PFSK-1 (cell line): ENCODE results near the gene FAM120C. TPM values are rescaled to one million over a fixed set of nuclear protein-coding genes. Genes with fewer than 3 reads are reported as not detected.

ENCODE experiments used
- FOXP2 ChIP-seq: optimal IDR thresholded peaks from 2 replicates; pipeline ENCODE3; 2011; ENCODE audit warnings: borderline replicate concordance, control low read depth, inconsistent platforms; ENCODE audit not compliant: insufficient read depth; ENCODE audit errors: extremely low read length, extremely low read depth
- POLR2AphosphoS5 ChIP-seq: IDR thresholded peaks from 2 replicates; pipeline ENCODE4 v1.6.1; 2012; ENCODE audit warnings: low read depth, mild to moderate bottlenecking, control low read depth, low read length, moderate library complexity
- SIN3A ChIP-seq: IDR thresholded peaks from 2 replicates; pipeline ENCODE4 v1.6.1; 2012; ENCODE audit warnings: mild to moderate bottlenecking, low read length, moderate library complexity, borderline replicate concordance; ENCODE audit not compliant: insufficient read depth
- TAF1 ChIP-seq: IDR thresholded peaks from 2 replicates; pipeline ENCODE4 v1.6.1; 2012; ENCODE audit warnings: low read length, control low read depth, borderline replicate concordance; ENCODE audit not compliant: insufficient read depth
- polyA plus RNA-seq: library from polyadenylated mRNA; unstranded; fragments of >200 nt; gene quantifications from one replicate; pipeline ENCODE4 v1.2.1, GENCODE V29; 2012; ENCODE audit warnings: low read depth, missing spikeins; ENCODE audit not compliant: insufficient read length
- TF ChIP-seq, protein P1 (sequence below), 2 experiments: IDR thresholded peaks; 2 replicates each; pipeline versions ENCODE4 v1.6.1 to v1.8.0; 2011 to 2012; ENCODE audit warnings: low read depth in 2 of 2, low read length in 2 of 2, control low read depth in 1 of 2, inconsistent platforms in 1 of 2, mild to moderate bottlenecking in 1 of 2, moderate library complexity in 1 of 2; ENCODE audit not compliant: insufficient read depth in 1 of 2

Gene FAM120C, protein sequence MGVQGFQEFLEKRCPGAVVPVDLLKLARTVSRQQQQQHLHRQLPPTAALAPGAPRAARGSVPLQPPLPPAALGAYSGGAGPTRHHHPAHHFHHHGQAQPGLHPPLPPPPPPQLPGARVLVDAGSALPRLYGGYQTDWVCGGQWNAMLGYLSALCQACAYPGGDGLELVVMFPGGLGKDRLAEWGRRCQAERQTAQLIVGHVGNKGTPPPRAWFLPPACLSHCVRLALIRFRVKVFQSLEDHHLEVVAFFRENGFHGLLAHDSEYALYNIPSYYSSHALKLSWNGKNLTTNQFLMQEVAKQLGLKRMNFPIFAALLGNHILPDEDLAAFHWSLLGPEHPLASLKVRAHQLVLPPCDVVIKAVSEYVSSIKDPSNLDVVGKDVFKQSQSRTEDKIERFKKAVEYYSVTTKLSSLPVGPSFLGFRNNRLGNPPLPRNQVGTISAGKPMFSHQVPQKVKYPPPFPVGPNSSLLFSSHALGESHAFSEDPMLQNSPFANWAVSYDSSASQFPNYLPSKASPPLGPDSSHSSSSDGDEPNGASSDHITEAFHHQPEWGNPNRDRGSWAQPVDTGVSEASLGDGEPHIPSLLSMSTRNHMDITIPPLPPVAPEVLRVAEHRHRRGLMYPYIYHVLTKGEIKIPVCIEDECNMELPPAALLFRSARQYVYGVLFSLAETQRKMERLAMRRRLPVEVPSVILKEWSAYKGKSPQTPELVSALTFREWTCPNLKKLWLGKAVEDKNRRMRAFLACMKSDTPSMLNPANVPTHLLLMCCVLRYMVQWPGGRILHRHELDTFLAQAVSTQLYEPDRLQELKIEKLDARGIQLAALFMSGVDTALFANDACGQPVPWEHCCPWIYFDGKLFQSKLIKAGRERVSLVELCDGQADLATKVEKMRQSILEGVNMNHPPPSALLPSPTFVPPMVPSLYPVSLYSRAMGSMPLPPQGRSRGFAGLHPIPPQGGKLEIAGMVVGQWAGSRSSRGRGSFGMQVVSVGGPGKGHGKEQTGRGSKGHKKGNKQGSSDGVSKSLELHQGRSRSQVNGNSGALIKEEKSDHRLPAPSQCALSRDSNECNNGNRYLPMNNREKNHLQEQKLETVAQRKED
- 5.2 TPM for polyA plus RNA-seq

DNA sequence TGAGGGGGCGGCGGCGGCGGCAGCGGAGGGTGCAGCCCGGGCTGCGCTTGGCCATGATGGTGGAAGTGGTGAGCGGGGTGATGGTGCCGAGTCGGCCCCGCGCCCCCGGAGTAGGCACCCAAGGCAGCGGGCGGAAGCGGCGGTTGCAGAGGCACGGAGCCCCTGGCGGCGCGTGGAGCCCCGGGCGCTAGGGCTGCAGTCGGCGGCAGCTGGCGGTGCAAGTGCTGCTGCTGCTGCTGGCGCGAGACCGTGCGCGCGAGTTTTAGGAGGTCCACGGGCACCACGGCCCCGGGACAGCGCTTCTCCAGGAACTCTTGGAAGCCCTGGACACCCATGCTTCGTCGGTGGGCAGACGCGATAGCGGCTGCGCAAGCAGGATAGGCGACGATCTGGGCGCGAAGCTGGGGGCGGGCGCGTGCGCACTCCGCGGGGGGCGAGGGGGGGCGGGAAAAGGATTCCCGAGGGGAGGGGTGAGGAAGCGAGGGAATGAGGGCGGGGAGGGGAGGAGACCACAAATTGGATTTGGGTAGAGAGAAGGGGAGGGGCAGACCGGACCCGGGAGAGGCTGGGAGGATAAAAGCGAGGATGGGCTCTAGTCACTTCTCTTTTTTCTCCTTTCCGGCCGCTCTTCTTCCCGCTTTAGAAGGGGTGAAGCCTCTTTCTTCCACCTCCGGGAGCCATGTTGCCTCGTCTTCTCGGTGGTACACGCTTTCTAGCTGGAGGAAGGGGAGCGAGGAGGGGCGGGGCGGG, at the start of gene FAM120C:
FAM120C (minus strand) TSS at position 391 of the 750 bp plus-strand sequence; CDS start at position 335, 56 bp downstream.
- TF ChIP-seq TAF1, result no peak; the same call in 1 of the 2 replicates
- TF ChIP-seq FOXP2, result no peak

DNA sequence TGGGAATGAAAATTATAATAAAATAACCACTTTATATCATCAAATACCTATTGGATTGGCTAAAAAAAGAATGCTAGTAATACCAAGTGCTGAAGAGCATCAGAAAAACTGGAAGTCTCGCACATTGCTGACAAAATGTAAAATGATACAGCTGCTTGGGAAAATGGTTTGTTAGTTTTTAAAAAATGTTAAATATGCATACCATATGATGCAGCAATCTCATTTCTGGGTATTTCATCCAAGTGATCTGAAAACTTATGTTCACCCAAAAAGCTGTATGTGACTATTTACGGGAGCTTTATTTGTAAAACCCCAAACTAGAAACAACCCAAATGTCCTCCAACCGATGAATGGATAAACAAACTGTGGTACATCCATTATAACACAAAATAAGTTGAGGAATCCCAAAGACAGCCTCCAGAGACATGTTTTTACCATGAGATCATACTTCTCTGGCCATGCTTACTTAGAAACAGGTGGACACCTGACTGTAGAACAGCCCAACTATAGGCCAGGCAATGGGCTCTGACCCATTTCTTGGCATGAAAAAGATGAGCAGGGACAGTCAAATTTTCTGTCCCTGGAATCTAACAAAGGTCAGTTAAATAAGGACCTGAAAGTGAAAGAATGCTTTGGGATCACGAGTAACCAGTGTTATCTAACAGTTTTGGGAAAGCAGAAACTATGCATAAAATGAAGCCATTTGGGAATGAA, 47.5 kb upstream of the FAM120C start:
- TF ChIP-seq POLR2AphosphoS5 (no peak), FOXP2 (no peak), SIN3A (no peak), TAF1 (no peak)
- TF ChIP-seq, protein P1, sequence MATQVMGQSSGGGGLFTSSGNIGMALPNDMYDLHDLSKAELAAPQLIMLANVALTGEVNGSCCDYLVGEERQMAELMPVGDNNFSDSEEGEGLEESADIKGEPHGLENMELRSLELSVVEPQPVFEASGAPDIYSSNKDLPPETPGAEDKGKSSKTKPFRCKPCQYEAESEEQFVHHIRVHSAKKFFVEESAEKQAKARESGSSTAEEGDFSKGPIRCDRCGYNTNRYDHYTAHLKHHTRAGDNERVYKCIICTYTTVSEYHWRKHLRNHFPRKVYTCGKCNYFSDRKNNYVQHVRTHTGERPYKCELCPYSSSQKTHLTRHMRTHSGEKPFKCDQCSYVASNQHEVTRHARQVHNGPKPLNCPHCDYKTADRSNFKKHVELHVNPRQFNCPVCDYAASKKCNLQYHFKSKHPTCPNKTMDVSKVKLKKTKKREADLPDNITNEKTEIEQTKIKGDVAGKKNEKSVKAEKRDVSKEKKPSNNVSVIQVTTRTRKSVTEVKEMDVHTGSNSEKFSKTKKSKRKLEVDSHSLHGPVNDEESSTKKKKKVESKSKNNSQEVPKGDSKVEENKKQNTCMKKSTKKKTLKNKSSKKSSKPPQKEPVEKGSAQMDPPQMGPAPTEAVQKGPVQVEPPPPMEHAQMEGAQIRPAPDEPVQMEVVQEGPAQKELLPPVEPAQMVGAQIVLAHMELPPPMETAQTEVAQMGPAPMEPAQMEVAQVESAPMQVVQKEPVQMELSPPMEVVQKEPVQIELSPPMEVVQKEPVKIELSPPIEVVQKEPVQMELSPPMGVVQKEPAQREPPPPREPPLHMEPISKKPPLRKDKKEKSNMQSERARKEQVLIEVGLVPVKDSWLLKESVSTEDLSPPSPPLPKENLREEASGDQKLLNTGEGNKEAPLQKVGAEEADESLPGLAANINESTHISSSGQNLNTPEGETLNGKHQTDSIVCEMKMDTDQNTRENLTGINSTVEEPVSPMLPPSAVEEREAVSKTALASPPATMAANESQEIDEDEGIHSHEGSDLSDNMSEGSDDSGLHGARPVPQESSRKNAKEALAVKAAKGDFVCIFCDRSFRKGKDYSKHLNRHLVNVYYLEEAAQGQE (IDR thresholded peaks at IDR 0.05; ENCODE audit: insufficient read depth in 1 of 2, low read depth in 2 of 2, low read length in 2 of 2), result no peak

DNA sequence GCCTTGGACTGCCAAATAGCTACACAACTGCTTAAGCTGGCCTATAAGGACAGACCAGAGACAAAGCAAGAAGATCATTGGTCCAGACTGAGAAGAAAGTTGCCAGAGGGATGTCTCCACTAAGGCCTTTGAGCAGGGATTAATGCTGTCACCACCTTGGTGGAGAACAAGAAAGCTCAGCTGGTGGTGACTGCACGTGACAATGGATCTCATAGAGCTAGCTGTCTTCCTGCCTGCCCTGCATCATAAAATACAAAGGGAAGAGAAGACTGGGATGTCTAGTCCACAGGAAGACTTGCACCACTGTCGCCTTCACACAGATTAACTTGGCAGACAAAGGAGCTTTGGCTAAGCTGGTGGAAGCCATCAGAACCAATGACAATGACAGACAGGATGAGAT, 40.5 kb upstream of the FAM120C start:
- TF ChIP-seq POLR2AphosphoS5, result no peak
- TF ChIP-seq, protein P1 (IDR thresholded peaks at IDR 0.05; ENCODE audit: insufficient read depth in 1 of 2, low read depth in 2 of 2, low read length in 2 of 2), result no peak
- no peak for TF ChIP-seq FOXP2
- TF ChIP-seq TAF1, result no peak
- TF ChIP-seq SIN3A, result no peak

DNA sequence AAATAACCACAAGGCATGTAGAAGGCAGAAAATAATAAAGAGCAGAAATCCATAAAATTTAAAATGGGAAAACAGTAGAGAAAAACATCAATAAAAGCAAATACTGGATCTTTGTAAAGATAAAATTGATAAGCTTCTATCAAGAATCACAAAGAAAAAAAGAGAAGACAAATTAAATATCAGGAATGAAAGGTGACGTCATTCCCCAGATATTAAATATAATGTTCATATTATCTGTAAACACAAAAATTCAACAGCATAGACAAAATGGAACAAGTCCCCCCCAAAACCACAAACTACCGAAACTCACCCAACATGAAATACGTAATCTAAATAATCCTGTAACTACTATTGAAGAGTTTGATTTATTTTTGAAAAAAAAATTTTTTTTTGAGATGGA, 30.5 kb upstream of the FAM120C start:
- TF ChIP-seq TAF1, result no peak

DNA sequence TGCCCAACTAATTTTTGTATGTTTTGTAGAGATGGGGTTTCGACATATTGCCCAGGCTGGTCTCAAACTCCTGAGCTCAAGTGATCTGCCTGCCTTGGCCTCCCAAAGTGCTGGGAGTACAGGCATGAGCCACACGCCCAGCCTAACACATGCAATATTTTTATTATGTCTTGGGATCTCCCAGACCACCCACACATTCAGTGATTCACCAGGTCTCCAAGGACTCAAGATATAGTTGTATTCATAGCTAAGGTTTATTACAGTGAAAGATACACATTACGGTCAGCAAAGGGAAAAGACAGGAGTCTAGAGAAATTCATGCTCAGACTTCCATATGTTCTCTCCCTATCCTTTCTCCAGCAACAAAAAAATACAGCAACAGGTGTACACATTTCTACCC, 25.5 kb upstream of the FAM120C start:
- no peak for TF ChIP-seq POLR2AphosphoS5
- TF ChIP-seq, protein P1 (IDR thresholded peaks at IDR 0.05; ENCODE audit: insufficient read depth in 1 of 2, low read depth in 2 of 2, low read length in 2 of 2), result no peak
- TF ChIP-seq SIN3A, result no peak
- TF ChIP-seq FOXP2, result no peak
- TF ChIP-seq TAF1, result no peak
